Psoas muscle (tissue), 8 donors: ENCODE measurements around the gene MT1M. TPM values are rescaled to one million over a fixed set of nuclear protein-coding genes. Genes with fewer than 3 reads are reported as not detected.
"Not testable (repeated sequence)": the region's sequence is repeated elsewhere in the genome, so short reads cannot be mapped to it uniquely, and the experiment has no call there.

Source experiments
- ATAC-seq, 4 donors: fragments of 200-7000 bp; cut with Tn5 transposase; one replicate each; pipeline ENCODE4 v1.9.1; 2020; ENCODE audit warnings: moderate library complexity in 3 of 4, mild to moderate bottlenecking in 2 of 4
- DNase-seq, 2 donors: peaks; one replicate each; pipeline ENCODE4 v3.0.0-alpha.2; 2020
- H3K27ac ChIP-seq: fragments of 200-600 bp; one replicate; pipeline ENCODE4 v1.8.0; 2022
- H3K27me3 ChIP-seq, 3 donors: fragments of 200-600 bp in 1 of 3; one replicate each; pipeline versions ENCODE4 v1.6.1 to v1.8.0; 2013 to 2022; ENCODE audit warnings: low read length in 2 of 3, mild to moderate bottlenecking in 2 of 3, moderate library complexity in 1 of 3; ENCODE audit not compliant: insufficient read depth in 3 of 3
- H3K36me3 ChIP-seq, 2 donors: fragments of 200-600 bp in 1 of 2; one replicate each; pipeline versions ENCODE4 v1.6.1 to v1.8.0; 2013 to 2022; ENCODE audit warnings: low read depth in 1 of 2, mild to moderate bottlenecking in 1 of 2, moderate library complexity in 1 of 2; ENCODE audit not compliant: insufficient read depth in 1 of 2
- H3K4me1 ChIP-seq: fragments of 200-600 bp; one replicate; pipeline ENCODE4 v1.8.0; 2022
- H3K4me3 ChIP-seq: fragments of 200-600 bp; one replicate; pipeline ENCODE4 v1.8.0; 2022; ENCODE audit warnings: mild to moderate bottlenecking
- H3K9me3 ChIP-seq: fragments of 200-600 bp; one replicate; pipeline ENCODE4 v1.8.0; 2022
- WGBS, 3 donors: extraction: QIAGEN DNeasy Blood & Tissue Kit; methylation state at CpG; one replicate each; pipeline versions ENCODE4 v1.1.6 to v1.1.7; 2013; 5-methylcytosine and 5-hydroxymethylcytosine counted together
- intact Hi-C, 2 donors: fragments of 100-400 bp; cut with DNase I; formaldehyde crosslinking; loops; one replicate each; pipeline versions ENCODE4 v1.11.0 to v1.14.2; 2022
- polyA plus RNA-seq, 3 donors: library from polyadenylated mRNA; stranded (reverse); fragments of 200-250 nt; gene quantifications; one replicate each; pipeline ENCODE4 v1.2.3, GENCODE V29; 2013
- total RNA-seq, 4 donors: library from RNA; stranded (reverse); fragmentation: NEBNext Ultra II Directional in 2 of 4; extraction: Animal tissue kit (Norgen Biotek cat#: 25700) in 2 of 4; gene quantifications; one replicate each; pipeline versions ENCODE4 v1.2.1 to v1.2.4, GENCODE V29; 2021 to 2023
- TF ChIP-seq, protein P1 (sequence below): fragments of 200-600 bp; IDR thresholded peaks from one replicate; pipeline ENCODE4 v1.8.0; 2022; ENCODE audit warnings: antibody characterized with exemption
- donor health status: healthy with polysubstance abuse.
- donor health status: DM: no; HTN: no; CAD: no; lungs with moderate emphysema.
- donor health status: Bipolar disorder and iron deficiency.
- donor health status: healthy.
- donor health status: DM: yes; HTN: yes; CAD: no.
- donor health status: DM: no; HTN: no; CAD: no.
- donor health status: DM: no; HTN: no; CAD: no.
- donor health status: DM: yes; HTN: yes; CAD: no.

Gene MT1M
- total and polyA plus RNA-seq, 7 donors: 1.4 to 569 (median 22.8) TPM

DNA sequence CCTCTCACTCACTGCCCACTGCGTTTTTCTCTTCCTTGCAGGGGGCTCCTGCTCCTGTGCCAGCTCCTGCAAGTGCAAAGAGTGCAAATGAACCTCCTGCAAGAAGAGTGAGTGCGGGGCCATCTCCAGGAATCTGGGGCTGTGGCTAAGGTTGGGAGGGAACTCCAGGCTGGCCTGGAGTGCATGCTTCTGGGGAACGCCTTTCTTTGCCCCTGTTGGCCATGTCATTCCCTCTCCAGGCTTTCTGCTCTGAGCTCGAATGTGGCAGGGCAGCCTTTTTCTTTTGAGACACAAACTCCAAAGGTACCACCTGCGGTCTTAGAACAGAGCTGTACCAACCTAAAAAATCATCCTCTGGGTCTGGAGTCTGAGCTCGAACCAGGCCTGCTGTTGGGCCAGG, 14.3 kb upstream of the MT1M start:
- no peak for ATAC-seq
- DNase-seq: no peak
- H3K27ac ChIP-seq: no peak overlapping the region

GRCh38 chr16:56620339-56620897, 12.0 kb upstream of the MT1M start:
- Histone ChIP-seq H3K9me3 (no peaks in the 10 kb centered on the region), H3K4me3 (no peak overlapping the region), H3K36me3 (no peaks in the 10 kb centered on the region), H3K4me1 (peaks cover 11% of the 10 kb centered on the region), H3K27me3 (no peaks in the 10 kb centered on the region), H3K27ac (no peak overlapping the region)
- WGBS, 3 donors: 47 to 92% (median 50%) methylated on average over 8 of the region's 8 CpGs
- intact Hi-C loops: no loop called here
- TF ChIP-seq, protein P1, sequence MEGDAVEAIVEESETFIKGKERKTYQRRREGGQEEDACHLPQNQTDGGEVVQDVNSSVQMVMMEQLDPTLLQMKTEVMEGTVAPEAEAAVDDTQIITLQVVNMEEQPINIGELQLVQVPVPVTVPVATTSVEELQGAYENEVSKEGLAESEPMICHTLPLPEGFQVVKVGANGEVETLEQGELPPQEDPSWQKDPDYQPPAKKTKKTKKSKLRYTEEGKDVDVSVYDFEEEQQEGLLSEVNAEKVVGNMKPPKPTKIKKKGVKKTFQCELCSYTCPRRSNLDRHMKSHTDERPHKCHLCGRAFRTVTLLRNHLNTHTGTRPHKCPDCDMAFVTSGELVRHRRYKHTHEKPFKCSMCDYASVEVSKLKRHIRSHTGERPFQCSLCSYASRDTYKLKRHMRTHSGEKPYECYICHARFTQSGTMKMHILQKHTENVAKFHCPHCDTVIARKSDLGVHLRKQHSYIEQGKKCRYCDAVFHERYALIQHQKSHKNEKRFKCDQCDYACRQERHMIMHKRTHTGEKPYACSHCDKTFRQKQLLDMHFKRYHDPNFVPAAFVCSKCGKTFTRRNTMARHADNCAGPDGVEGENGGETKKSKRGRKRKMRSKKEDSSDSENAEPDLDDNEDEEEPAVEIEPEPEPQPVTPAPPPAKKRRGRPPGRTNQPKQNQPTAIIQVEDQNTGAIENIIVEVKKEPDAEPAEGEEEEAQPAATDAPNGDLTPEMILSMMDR: no peak
- ATAC-seq (no peak), DNase-seq (no peak)

More for the DNA sequence above, 14.3 kb upstream of the MT1M start:
- H3K27me3 ChIP-seq: no peaks in the 10 kb centered on the region
- intact Hi-C loops: no loop called here
- TF ChIP-seq, protein P1: no peak
- H3K9me3 ChIP-seq: no peaks in the 10 kb centered on the region
- H3K4me3 ChIP-seq: peak overlapping the region; percentile 64
- H3K36me3 ChIP-seq: no peaks in the 10 kb centered on the region
- H3K4me1 ChIP-seq: peaks cover 7% of the 10 kb centered on the region
- WGBS, 3 donors: 79 to 93% (median 83%) methylated on average over 6 of the region's 6 CpGs

DNA sequence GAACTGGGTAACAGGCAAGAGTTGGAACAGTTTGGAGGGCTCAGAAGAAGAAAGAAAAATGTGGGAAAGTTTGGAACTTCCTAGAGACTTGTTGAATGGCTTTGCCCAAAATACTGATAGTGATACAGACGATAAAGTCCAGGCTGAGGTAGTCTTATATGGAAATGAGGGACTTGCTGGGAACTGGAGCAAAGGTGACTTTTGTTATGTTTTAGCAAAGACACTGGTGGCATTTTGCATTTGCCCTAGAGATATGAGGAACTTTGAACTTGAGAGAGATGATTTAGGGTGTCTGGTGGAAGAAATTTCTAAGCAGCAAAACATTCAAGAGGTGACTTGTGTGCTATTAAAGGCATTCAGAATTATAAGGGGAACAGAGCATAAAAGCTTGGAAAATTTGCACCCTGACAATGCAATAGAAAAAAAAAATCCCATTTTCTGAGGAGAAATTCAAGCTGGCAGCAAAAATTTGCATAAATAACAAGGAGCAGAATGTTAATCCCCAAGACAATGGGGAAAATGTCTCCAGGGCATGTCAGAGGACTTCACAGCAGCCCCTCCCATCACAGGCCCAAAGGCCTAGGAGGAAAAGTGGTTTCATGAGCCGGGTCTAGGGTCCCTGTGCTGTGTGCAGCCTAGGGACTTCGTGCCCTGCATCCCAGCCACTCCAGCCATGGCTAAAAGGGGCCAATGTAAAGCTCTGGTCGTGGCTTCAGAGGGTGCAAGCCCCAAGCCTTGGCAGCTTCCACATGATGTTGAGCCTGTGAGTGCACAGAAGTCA, 10.6 kb upstream of the MT1M start:
- peaks cover 24% of the 10 kb centered on the region for H3K4me1 ChIP-seq
- intact Hi-C loops, H3K4me3 ChIP-seq, ATAC-seq, H3K9me3 ChIP-seq, H3K36me3 ChIP-seq, H3K27ac ChIP-seq, DNase-seq, H3K27me3 ChIP-seq: not testable (repeated sequence)
- 83 to 90% (median 89%) methylated on average over 4 of the region's 4 CpGs for WGBS, 3 donors

- ATAC-seq, DNase-seq, H3K36me3 ChIP-seq, H3K4me3 ChIP-seq, intact Hi-C loops, H3K9me3 ChIP-seq, H3K27ac ChIP-seq, H3K27me3 ChIP-seq: not testable (repeated sequence)
- H3K4me1 ChIP-seq: peaks cover 21% of the 10 kb centered on the region
- WGBS, 3 donors: 90 to 95% (median 91%) methylated on average over 5 of the region's 5 CpGs
These were observed 9.3 kb upstream of the MT1M start for GRCh38 chr16:56623184-56623583.

DNA sequence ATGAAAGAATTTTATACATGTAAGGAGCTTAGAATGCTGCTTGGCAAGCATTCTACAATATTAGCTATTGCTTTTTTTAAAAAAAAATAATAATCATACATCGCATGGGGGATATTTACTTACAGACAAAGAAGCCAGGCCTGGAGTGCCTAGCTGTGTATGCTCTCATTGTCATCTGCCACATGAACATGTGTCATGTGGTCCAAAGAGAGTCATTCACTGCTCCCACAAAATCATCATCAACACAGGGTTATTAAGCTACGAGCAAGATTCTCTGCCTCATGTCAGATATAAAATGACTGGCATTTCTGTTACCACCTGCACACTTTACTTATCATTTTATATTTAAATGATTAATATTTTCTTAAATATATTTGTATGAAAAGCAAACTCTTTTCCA, 8.8 kb upstream of the MT1M start:
- H3K4me1 ChIP-seq: peaks cover 23% of the 10 kb centered on the region
- ATAC-seq (no peak), DNase-seq (no peak)
- TF ChIP-seq, protein P1: no peak
- no peaks in the 10 kb centered on the region for H3K36me3 ChIP-seq
- WGBS, 3 donors: 92 to 94% (median 93%) methylated on average over 2 of the region's 2 CpGs
- no peak overlapping the region for H3K4me3 ChIP-seq
- no peaks in the 10 kb centered on the region for H3K9me3 ChIP-seq
- no peaks in the 10 kb centered on the region for H3K27me3 ChIP-seq
- intact Hi-C loops: no loop called here
- no peak overlapping the region for H3K27ac ChIP-seq
